Activated naive CD4-positive, alpha-beta T cell treated with anti-CD3 and anti-CD28 coated beads, Interleukin-2, amount 50 U/mL, for 24 hours (primary cell): ENCODE results near the gene HSPB7.

Experiments used
- H3K27ac Mint-ChIP-seq: one replicate; pipeline ENCODE4 v1.8.0; 2021; ENCODE audit warnings: mild to moderate bottlenecking, mixed read lengths
- H3K27me3 Mint-ChIP-seq: one replicate; pipeline ENCODE4 v1.8.0; 2021; ENCODE audit warnings: mixed read lengths
- H3K36me3 Mint-ChIP-seq: one replicate; pipeline ENCODE4 v1.8.0; 2021; ENCODE audit warnings: mixed read lengths
- H3K4me1 Mint-ChIP-seq: one replicate; pipeline ENCODE4 v1.8.0; 2021; ENCODE audit warnings: mixed read lengths
- H3K4me3 Mint-ChIP-seq: one replicate; pipeline ENCODE4 v1.8.0; 2021; ENCODE audit warnings: mild to moderate bottlenecking, mixed read lengths
- H3K9me3 Mint-ChIP-seq: one replicate; pipeline ENCODE4 v1.8.0; 2021; ENCODE audit warnings: mixed read lengths

Gene HSPB7

DNA sequence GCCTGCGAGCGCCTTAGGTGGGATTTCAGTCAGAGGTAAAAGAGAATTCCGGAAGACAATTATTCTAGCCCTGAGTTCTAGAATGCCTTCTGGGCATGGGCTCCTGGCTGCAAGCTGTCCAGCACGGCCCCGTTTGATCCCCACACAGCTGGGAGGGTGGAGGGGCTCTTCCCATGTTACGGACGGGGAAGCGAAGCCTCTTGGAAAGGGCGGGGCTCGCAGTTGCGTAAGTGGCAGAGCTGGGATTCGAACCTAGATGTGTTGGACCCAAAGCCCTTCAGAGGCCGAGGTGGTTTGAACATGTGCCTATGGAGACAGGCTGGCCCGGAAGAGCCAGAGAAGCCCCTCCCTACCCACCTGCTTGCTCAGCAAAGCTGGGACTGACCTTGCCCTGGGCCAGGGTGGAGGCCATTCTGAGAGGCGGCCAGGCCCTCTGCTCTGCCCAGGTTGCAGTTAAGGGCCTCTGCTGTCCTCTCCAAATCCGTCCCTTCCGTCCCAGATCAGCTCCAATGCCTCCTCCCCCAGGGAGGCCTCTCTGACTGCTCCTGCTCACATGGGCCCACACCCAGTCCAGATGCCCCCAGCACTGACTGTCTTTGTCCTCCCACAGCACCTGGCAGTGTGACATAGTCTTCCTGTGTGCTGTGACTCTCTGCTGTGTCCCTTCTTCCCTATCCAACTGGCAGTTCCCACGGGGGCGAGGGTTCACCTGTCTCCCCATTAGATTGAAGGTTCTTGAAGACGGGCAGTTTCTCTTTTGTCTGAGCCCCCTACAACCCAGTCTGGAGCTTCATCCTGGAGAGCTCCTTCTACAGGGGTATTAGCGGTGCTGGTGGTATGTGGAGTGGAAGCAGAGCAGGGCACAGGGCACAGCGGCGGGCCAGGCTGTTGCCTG, 1.2 kb upstream of the HSPB7 start:
- Mint-ChIP-seq H3K9me3 (no peaks in the 10 kb centered on the region), H3K27ac (no peak overlapping the region), H3K4me3 (no peak overlapping the region), H3K27me3 (no peaks in the 10 kb centered on the region), H3K4me1 (no peaks in the 10 kb centered on the region), H3K36me3 (no peaks in the 10 kb centered on the region)

DNA sequence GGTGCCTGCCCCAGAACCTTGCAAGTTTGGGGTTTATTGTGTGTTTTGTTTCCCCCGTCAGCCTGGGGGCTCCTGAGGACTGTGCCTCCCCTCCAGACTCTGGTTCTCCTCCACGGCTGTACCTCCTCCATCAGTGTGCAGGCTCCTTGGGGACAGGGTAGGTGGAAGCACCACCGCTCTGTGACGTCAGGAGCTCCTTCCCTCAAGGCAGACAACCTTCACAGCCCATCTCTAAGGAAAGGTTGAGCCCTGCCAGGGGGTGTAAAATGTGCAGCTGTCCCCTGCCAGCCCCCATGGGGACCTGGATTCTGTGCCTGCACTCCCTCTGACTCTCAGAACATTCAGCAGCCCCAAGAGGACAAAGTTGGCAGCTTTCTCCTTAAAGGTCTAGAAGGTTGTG, 465 bp upstream of the HSPB7 start:
- H3K27me3 Mint-ChIP-seq = no peaks in the 10 kb centered on the region
- no peak overlapping the region for H3K4me3 Mint-ChIP-seq
- H3K27ac Mint-ChIP-seq = no peak overlapping the region
- no peaks in the 10 kb centered on the region for H3K36me3 Mint-ChIP-seq
- H3K9me3 Mint-ChIP-seq = no peaks in the 10 kb centered on the region
- peaks cover 4% of the 10 kb centered on the region for H3K4me1 Mint-ChIP-seq

DNA sequence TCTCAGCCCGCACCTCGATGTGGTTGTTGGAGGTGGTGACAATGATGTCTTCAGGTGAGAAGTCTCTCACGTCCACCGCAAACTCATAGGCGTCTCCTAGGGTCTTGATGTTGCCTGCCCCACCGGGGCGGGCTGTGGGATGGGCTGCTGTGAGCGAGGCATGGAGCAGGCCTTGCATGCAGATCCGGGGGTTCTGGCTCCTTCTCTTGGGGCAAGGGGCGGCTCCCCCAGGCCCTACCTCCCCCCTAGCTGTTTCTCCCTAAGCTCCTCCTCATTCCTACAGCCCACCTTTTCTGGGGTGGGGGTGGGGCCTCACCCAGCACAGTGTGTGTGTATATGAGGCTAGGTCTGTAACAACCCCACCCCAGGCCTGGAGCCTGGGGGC, 775 bp downstream of the HSPB7 start:
- H3K27ac Mint-ChIP-seq = no peak overlapping the region
- no peaks in the 10 kb centered on the region for H3K36me3 Mint-ChIP-seq
- no peaks in the 10 kb centered on the region for H3K9me3 Mint-ChIP-seq
- no peak overlapping the region for H3K4me3 Mint-ChIP-seq
- H3K27me3 Mint-ChIP-seq = no peaks in the 10 kb centered on the region
- H3K4me1 Mint-ChIP-seq = peaks cover 8% of the 10 kb centered on the region

DNA sequence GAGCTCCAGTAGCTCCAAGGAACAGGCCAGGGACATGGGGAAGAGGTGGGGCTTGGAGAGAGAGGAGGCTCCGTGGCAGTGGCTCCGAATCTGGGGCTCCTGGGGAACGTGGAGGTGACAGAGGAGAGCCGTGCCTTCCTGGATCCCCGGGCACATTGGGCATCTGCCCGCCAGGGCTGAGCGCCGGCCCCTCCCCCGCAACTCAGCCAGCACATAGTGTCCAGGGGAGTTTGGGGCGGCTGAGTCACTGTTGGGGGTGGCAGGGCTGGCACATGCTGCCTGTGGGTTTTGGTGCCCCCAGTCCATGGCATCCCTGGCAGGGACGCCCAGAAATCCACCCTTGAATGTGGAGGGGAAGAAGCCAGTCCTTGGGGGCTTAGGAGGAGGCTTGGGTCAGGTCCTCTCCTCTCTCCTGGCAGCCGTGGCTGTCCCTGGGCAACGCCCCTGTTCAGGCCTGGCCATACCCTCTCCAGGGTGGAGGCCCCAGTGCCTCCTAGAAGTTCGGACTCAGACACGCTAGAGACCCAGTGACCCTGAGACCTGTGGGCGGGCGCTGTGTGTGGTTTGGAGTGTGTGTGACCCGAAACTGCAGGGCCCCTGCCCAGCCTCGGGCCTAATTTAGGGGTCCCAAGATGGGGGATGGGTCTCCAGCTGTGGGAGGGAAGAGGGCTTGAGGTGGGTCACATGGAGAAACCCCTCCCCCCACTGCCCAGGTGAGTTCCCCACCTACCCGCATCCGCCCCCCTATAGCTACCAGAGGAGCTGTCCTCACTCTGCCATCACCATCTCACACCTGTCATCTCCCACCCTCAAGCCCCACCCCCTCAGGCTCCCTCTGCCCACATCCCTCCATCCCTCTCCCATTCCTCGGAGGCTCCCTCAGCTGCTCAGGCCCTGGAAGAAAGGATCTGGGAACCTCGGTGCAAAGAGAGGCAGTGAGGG, 1.6 kb downstream of the HSPB7 start:
- H3K27ac Mint-ChIP-seq = no peak overlapping the region
- H3K4me1 Mint-ChIP-seq = peaks cover 8% of the 10 kb centered on the region
- H3K36me3 Mint-ChIP-seq = no peaks in the 10 kb centered on the region
- no peaks in the 10 kb centered on the region for H3K27me3 Mint-ChIP-seq
- H3K4me3 Mint-ChIP-seq = no peak overlapping the region
- no peaks in the 10 kb centered on the region for H3K9me3 Mint-ChIP-seq

DNA sequence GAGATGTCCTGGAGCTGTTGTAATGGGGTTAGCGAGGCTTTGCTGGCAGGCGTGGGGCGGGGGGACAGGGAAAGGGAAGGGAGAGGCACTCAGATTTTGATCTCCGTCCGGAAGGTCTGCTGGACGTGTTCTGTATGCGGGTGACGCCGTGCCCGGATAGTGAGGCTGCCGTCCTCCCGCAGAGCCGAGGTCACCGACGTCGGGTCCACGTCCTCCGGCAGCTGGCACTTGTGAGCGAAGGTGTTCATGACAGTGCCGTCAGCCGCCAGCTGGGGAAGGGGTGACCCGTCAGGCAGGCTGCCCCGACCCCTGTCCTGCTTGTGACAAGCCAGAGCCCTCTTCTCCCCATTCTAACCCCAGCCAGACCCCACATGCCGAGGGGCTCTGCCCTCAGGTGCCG, 2.4 kb downstream of the HSPB7 start:
- Mint-ChIP-seq H3K4me1 (peaks cover 8% of the 10 kb centered on the region), H3K36me3 (no peaks in the 10 kb centered on the region), H3K4me3 (no peak overlapping the region), H3K27ac (peak overlapping the region; percentile 1), H3K9me3 (no peaks in the 10 kb centered on the region), H3K27me3 (no peaks in the 10 kb centered on the region)

DNA sequence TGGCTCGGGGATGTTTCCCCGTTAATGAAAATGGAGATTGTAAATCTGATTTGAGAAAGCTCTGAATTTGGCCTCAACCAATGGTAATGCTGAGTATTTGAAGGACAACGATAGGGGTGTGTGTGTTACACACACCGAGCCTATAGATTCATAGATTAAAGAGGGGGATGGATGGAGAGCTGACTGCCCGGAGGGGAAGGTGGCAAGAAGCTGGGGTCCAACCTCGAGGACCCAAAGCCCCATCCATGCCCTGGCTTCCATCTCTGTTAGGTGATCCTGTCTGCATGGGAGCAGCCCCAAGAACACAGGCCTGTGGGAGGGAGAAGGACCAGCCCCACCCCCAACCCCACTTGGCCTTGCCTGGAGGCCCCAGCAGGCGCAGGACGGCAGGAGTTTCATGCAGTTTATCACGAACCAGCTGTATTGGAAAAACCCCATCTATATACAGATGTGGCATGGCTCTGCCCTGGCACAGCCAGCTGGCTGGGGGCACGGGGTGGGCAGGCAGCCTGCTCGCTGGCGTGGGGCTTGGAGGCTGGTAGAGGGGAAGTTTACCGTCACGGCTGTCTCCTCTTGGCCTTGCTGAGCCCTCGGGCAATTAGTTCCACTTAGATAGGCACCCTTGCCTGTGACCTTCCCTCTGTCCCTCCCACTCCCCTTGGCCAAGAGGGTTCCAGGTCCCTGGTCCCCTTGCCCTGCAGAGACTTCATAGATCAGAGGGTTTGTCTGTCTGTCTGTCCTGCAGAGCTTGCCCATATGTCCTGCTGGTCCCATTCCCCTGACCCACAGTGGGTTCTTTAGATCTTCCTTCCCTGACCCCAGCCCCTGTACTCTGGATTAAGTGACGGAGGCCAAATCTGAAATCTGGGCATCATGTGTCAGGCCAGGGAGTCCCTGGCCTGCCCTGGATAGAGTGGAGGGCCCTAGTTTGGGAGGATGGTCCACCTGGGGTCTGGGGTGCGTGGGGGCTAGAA, 3.0 kb downstream of the HSPB7 start:
- Mint-ChIP-seq H3K4me3 (no peak overlapping the region), H3K27me3 (no peaks in the 10 kb centered on the region), H3K27ac (no peak overlapping the region)

DNA sequence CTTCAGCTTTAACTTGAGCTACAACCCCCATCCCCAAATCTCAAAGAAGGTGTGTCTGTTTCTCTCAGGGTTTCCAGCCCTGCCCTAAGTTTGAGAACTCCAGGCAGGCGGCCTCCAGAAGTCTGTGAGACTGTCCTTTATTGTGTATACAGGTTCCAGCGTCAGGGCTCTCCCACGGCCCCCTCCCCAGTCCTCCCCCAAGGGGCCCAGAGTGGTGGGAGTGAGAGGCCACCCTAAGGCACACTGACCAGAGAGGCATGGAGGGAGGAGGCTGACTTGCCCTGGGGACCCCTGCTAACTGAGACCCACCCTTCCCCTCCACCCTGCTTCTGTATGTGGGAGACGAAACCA, 4.0 kb downstream of the HSPB7 start:
- H3K27ac Mint-ChIP-seq = no peak overlapping the region
- H3K9me3 Mint-ChIP-seq = no peaks in the 10 kb centered on the region
- H3K36me3 Mint-ChIP-seq = no peaks in the 10 kb centered on the region
- peaks cover 8% of the 10 kb centered on the region for H3K4me1 Mint-ChIP-seq
- no peak overlapping the region for H3K4me3 Mint-ChIP-seq
- H3K27me3 Mint-ChIP-seq = no peaks in the 10 kb centered on the region

More for the DNA sequence above, 3.0 kb downstream of the HSPB7 start:
- H3K36me3 Mint-ChIP-seq = no peaks in the 10 kb centered on the region
- peaks cover 8% of the 10 kb centered on the region for H3K4me1 Mint-ChIP-seq
- H3K9me3 Mint-ChIP-seq = no peaks in the 10 kb centered on the region

DNA sequence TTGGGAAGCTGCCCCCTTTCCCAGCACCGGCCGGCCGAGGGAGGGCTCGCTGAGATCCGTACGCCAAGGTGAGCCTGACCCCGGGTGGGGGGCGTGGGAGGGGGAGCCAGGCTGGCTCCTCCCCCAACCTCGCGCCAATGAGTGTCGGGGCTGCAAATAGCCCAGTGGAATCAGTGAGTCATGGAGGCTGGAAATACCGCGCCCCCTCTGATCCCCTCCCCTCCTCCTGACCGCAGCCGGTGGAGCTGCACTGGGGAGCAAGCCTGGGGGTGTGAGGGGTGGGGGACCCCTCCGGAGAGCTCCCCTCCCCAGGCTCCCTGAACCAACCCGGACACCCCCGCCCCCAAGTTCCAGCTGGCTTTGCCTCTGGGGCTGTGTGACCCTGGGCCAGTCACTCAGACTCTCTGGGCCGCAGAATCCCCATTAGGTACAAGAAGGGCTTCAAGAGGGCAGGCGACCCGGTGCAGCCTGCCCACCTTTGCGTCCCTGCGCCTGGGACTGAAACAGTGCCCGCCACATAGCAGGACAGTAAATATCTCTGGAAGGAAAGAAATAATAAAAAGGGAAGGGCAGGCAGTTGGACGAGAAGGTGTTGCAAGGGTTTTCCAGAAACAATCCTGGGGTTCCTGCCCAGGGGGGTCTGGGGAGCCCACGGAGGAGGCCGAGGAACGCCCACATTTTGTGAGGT, 4.5 kb downstream of the HSPB7 start:
- Mint-ChIP-seq H3K9me3 (no peaks in the 10 kb centered on the region), H3K36me3 (no peaks in the 10 kb centered on the region), H3K4me1 (peaks cover 8% of the 10 kb centered on the region), H3K27me3 (no peaks in the 10 kb centered on the region), H3K27ac (peak overlapping the region; percentile 41), H3K4me3 (no peak overlapping the region)

DNA sequence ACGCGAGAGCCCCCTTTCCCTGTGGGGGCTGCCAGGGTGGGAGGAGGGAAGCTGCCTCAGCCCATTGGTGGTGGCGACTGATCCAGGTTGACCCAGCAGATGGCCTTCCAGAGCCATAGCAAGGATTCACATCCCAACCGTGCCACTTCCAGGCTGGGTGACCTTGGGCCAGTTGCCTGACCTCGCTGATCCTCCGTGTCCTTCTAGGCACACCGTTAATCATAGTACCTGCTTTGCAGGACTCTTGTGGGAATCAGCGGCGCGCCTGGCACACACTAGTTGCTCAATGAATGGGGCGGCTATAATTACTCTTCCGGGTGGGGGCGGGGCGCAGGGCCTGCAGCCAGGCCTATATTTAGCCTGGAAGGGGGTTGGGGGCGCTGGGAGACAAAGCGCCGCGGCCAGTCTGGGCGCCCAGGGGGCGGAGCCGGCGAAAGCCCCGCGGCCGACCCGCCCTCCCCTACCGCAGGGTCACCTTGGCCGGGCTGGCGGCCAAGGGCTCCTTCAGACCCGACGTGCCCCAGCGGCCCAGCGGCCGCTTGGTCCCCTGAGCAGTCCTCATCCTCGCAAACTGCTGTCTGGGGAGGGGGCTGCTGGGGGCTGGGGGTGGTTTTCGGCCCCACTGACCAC, 5.1 kb downstream of the HSPB7 start:
- Mint-ChIP-seq H3K27ac (no peak overlapping the region), H3K4me1 (peaks cover 8% of the 10 kb centered on the region), H3K4me3 (peak overlapping the region; percentile 49)

DNA sequence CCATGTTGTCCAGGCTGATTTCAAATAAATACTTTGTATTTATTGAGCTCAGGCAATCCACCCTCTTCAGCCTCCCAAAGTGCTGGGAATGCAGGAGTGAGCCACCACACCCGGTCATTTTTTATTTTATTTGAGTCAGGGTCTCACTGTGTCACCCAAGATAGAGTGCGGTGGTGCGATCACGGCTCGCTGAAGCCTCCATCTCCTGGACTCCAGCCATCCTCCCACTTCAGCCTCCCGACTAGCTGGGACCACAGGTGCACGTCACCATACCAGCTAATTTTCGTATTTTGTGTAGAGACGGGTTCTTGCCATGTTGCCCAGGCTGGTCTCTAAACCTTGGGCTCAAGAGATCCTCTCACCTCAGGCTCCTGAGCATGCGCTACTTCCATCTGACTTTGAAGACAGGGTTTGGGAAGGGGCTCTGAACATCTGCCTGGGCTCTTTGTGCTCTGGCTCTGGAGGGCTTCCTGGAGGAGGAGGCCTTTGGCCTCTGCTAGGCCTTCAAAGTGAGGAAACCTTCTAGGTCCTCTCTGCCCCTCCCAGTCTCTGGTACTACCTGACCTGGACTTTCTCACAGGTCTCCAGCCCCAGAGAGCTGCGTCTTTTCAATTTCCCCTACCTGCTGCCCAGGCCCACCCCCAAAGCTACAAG, 5.8 kb downstream of the HSPB7 start:
- H3K36me3 Mint-ChIP-seq = no peaks in the 10 kb centered on the region
- no peaks in the 10 kb centered on the region for H3K9me3 Mint-ChIP-seq
- H3K4me1 Mint-ChIP-seq = peaks cover 10% of the 10 kb centered on the region
- no peaks in the 10 kb centered on the region for H3K27me3 Mint-ChIP-seq
- no peak overlapping the region for H3K27ac Mint-ChIP-seq
- H3K4me3 Mint-ChIP-seq = no peak overlapping the region

More for the DNA sequence above, 5.1 kb downstream of the HSPB7 start:
- Mint-ChIP-seq H3K27me3 (no peaks in the 10 kb centered on the region), H3K36me3 (no peaks in the 10 kb centered on the region), H3K9me3 (no peaks in the 10 kb centered on the region)

DNA sequence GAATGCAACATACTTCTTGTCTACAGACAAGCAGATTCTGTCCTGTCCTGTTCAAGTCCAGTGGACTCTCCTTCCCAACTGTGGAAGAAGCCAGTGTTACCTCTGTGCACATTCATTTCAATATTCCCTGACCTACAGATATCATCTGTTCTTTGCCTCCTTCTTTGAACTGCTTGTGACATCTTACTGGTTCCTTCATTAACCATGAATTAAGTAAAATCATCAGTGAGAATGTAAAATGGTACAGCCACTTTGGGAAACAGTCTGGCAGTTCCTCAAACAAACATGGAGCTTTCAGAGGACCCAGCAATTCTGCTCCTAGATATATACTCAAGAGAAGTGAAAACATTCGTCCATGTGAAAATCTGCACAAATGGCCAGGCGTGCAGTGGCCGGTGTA, 7.0 kb downstream of the HSPB7 start:
- H3K9me3 Mint-ChIP-seq = no peaks in the 10 kb centered on the region
- no peaks in the 10 kb centered on the region for H3K36me3 Mint-ChIP-seq
- H3K4me1 Mint-ChIP-seq = peaks cover 18% of the 10 kb centered on the region
- no peak overlapping the region for H3K4me3 Mint-ChIP-seq
- no peak overlapping the region for H3K27ac Mint-ChIP-seq
- no peaks in the 10 kb centered on the region for H3K27me3 Mint-ChIP-seq

DNA sequence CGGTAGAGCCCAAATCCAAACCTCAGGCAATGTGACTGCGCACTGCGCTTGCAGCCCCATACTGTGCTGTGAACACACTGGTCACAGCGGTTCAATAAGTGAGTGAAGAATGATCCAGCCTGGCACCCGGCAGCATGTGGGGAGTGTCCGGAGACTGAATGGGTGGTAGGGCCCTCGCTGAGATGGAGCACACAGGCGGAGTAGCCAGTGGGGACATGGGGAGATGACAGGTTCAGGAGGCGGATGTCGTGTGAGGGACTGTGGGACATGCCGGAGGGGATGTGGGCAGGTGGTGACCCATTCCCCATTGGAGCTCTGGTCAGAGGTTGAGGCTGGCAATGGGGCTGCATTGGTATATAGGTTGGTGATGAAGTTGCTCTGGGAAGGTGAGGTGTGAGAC, 8.2 kb downstream of the HSPB7 start:
- Mint-ChIP-seq H3K27me3 (no peaks in the 10 kb centered on the region), H3K9me3 (no peaks in the 10 kb centered on the region), H3K27ac (no peak overlapping the region), H3K36me3 (no peaks in the 10 kb centered on the region), H3K4me3 (no peak overlapping the region), H3K4me1 (peaks cover 18% of the 10 kb centered on the region)

DNA sequence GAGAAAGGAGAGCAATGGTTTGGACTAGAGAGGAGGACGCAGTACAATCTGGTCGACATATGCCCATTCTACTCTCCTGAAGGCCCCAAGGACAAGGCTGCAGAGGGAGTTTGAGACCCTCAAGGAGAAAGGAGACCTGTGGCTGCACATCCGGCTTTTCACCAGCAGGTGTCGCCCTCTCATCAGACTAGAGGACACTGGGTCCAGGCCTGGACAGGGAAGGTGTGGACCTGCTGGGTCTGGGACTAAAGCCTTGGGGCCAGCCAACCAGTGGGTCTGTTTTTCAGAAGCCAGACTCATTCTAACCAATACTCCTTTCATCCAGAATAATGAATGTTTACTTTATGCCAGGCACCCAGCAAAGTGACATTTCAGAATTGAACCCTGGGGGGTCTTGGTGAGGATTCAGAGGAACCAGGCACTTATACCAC, 8.8 kb downstream of the HSPB7 start:
- no peak overlapping the region for H3K4me3 Mint-ChIP-seq
- no peaks in the 10 kb centered on the region for H3K27me3 Mint-ChIP-seq
- H3K9me3 Mint-ChIP-seq = no peaks in the 10 kb centered on the region

More for the DNA sequence above, 8.8 kb downstream of the HSPB7 start:
- Mint-ChIP-seq H3K36me3 (no peaks in the 10 kb centered on the region), H3K27ac (no peak overlapping the region), H3K4me1 (peaks cover 18% of the 10 kb centered on the region)
